Measurements from ENCODE around the gene LGALS7. TPM values are rescaled to one million over a fixed set of nuclear protein-coding genes. Genes with fewer than 3 reads are reported as not detected.

The LGALS7 gene
- total and polyA plus RNA-seq, 2 of the 13 experiments (the other 11 are each of a cell fraction or from before 2014, with no cell fraction given), result 0.73 TPM; not detected in 1

DNA sequence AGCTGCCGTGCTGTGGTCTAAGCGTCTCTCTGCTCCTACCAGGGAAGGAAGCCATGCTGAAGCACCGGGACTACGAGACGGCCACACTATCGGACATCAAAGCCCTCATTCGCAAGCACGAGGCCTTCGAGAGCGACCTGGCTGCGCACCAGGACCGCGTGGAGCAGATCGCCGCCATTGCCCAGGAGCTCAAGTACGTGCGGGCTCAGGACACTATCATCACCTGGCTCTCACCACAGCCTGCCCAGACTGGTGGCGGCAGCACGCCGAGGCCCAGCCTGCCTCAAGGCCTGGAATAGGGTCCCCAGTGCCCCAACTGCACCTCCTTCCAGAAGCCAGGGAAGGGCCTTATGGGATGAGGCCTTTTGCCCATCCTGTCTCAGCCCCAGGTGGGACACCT, 51.8 kb downstream of the LGALS7 start (continued):
- TF ChIP-seq NFIB (CRISPR knock-in tag; IDR thresholded peaks at IDR 0.05; ENCODE audit: borderline replicate concordance) (no peak), ZKSCAN8 (CRISPR knock-in tag; IDR thresholded peaks at IDR 0.05; ENCODE audit: borderline replicate concordance) (no peak), RCOR2 (CRISPR knock-in tag; IDR thresholded peaks at IDR 0.05) (no peak), FOXM1 (CRISPR knock-in tag; IDR thresholded peaks at IDR 0.05) (no peak), CHD4 (IDR thresholded peaks at IDR 0.05; ENCODE audit: borderline replicate concordance, low read length) (peak; percentile 67; the same call in 1 of the 2 replicates), HHEX (CRISPR knock-in tag; IDR thresholded peaks at IDR 0.05) (no peak), FUBP1 (CRISPR knock-in tag; IDR thresholded peaks at IDR 0.05; ENCODE audit: borderline replicate concordance) (0 out of 2 replicates have a peak, but pooled peaks have one; percentile 69), ZBTB46 (CRISPR knock-in tag; IDR thresholded peaks at IDR 0.05; ENCODE audit: borderline replicate concordance) (no peak), KDM5B (CRISPR knock-in tag; IDR thresholded peaks at IDR 0.05; ENCODE audit: borderline replicate concordance) (no peak), NR2F2 (IDR thresholded peaks at IDR 0.05; ENCODE audit: borderline replicate concordance, low read depth) (no peak), TAF15 (IDR thresholded peaks at IDR 0.05; ENCODE audit: low read depth, low read length, poor library complexity, severe bottlenecking) (no peak), HNRNPUL1 (IDR thresholded peaks at IDR 0.05; ENCODE audit: low read depth, low read length) (no peak), ZFP90 (CRISPR knock-in tag; IDR thresholded peaks at IDR 0.05; ENCODE audit: borderline replicate concordance) (no peak), ZSCAN21 (CRISPR knock-in tag; IDR thresholded peaks at IDR 0.05; ENCODE audit: borderline replicate concordance) (0 out of 2 replicates have a peak, but pooled peaks have one; percentile 14), ZNF124 (CRISPR knock-in tag; IDR thresholded peaks at IDR 0.05) (no peak), ZNF337 (CRISPR knock-in tag; IDR thresholded peaks at IDR 0.05; ENCODE audit: borderline replicate concordance, low read depth) (no peak)
- TF ChIP-seq, protein P1, sequence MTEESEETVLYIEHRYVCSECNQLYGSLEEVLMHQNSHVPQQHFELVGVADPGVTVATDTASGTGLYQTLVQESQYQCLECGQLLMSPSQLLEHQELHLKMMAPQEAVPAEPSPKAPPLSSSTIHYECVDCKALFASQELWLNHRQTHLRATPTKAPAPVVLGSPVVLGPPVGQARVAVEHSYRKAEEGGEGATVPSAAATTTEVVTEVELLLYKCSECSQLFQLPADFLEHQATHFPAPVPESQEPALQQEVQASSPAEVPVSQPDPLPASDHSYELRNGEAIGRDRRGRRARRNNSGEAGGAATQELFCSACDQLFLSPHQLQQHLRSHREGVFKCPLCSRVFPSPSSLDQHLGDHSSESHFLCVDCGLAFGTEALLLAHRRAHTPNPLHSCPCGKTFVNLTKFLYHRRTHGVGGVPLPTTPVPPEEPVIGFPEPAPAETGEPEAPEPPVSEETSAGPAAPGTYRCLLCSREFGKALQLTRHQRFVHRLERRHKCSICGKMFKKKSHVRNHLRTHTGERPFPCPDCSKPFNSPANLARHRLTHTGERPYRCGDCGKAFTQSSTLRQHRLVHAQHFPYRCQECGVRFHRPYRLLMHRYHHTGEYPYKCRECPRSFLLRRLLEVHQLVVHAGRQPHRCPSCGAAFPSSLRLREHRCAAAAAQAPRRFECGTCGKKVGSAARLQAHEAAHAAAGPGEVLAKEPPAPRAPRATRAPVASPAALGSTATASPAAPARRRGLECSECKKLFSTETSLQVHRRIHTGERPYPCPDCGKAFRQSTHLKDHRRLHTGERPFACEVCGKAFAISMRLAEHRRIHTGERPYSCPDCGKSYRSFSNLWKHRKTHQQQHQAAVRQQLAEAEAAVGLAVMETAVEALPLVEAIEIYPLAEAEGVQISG (CRISPR knock-in tag; IDR thresholded peaks at IDR 0.05), result no peak

Data from HepG2 (cell line).